HepG2 (cell line): ENCODE results near the gene ADAM15. TPM values are rescaled to one million over a fixed set of nuclear protein-coding genes. Genes with fewer than 3 reads are reported as not detected.

Experiments used
- AHR ChIP-seq: IDR thresholded peaks from 2 replicates; pipeline ENCODE4 v1.6.1; 2018; ENCODE audit warnings: missing genetic modification reagents, missing compliant biosample characterization
- ATF3 ChIP-seq: sonication (generic); formaldehyde crosslinking; IDR thresholded peaks from 2 replicates; pipeline ENCODE4 v1.4.0; 2020; ENCODE audit warnings: missing genetic modification reagents
- CBX5 ChIP-seq: sonication (generic); formaldehyde crosslinking; IDR thresholded peaks from 2 replicates; pipeline ENCODE4 v1.4.0; 2020; ENCODE audit warnings: missing genetic modification reagents, borderline replicate concordance
- HOXA3 ChIP-seq: sonication (generic); formaldehyde crosslinking; IDR thresholded peaks from 2 replicates; pipeline ENCODE4 v1.5.0; 2020; ENCODE audit warnings: missing genetic modification reagents
- LRRFIP1 ChIP-seq: sonication (generic); formaldehyde crosslinking; conservative IDR thresholded peaks from 2 replicates; pipeline ENCODE4 v1.4.0; 2020; ENCODE audit warnings: missing genetic modification reagents
- NFE2L2 ChIP-seq: fragments of 150-350 bp; IDR thresholded peaks from 2 replicates; pipeline ENCODE4 v1.6.1; 2014; ENCODE audit warnings: low read length
- SCMH1 ChIP-seq: sonication (generic); formaldehyde crosslinking; IDR thresholded peaks from 2 replicates; pipeline ENCODE4 v1.9.0; 2021; ENCODE audit warnings: missing genetic modification reagents, mild to moderate bottlenecking, borderline replicate concordance
- TRIM24 ChIP-seq: sonication (generic); formaldehyde crosslinking; IDR thresholded peaks from 2 replicates; pipeline ENCODE4 v1.8.0; 2022; ENCODE audit warnings: mild to moderate bottlenecking, missing genetic modification reagents
- ZKSCAN8 ChIP-seq: IDR thresholded peaks from 2 replicates; pipeline ENCODE4 v1.6.1; 2016; ENCODE audit warnings: borderline replicate concordance, missing genetic modification reagents, missing compliant biosample characterization
- ZNF136 ChIP-seq: sonication (generic); formaldehyde crosslinking; IDR thresholded peaks from 2 replicates; pipeline ENCODE4 v1.8.1; 2022; ENCODE audit warnings: low read depth, mild to moderate bottlenecking, moderate library complexity, missing genetic modification reagents
- ZNF281 ChIP-seq: sonication (generic); formaldehyde crosslinking; IDR thresholded peaks from 2 replicates; pipeline ENCODE4 v1.4.0; 2020; ENCODE audit warnings: missing genetic modification reagents, borderline replicate concordance
- ZNF562 ChIP-seq: sonication (generic); formaldehyde crosslinking; IDR thresholded peaks from 2 replicates; pipeline ENCODE4 v1.8.0; 2022; ENCODE audit warnings: missing genetic modification reagents, borderline replicate concordance
- ZNF572 ChIP-seq: sonication (generic); formaldehyde crosslinking; IDR thresholded peaks from 2 replicates; pipeline ENCODE4 v1.5.1; 2020; ENCODE audit warnings: mild to moderate bottlenecking, missing genetic modification reagents
- ZNF737 ChIP-seq: sonication (generic); formaldehyde crosslinking; IDR thresholded peaks from 2 replicates; pipeline ENCODE4 v1.5.0; 2020; ENCODE audit warnings: missing genetic modification reagents, mild to moderate bottlenecking, borderline replicate concordance
- ZNF746 ChIP-seq: sonication (generic); formaldehyde crosslinking; IDR thresholded peaks from 2 replicates; pipeline ENCODE4 v1.8.0; 2022; ENCODE audit warnings: mild to moderate bottlenecking, missing genetic modification reagents
- polyA plus RNA-seq, 8 experiments: library from polyadenylated mRNA; depleted of rRNA in 3 of 8; stranded (reverse) in 7 of 8; unstranded in 1 of 8; fragments of >200 nt; fragmentation: Illumina TruSeq in 4 of 8; extraction: Trizol in 4 of 8; gene quantifications; 2 replicates each; pipeline versions ENCODE4 v1.2.1 to v1.2.3, GENCODE V29; 2011 to 2016; ENCODE audit warnings: low read depth in 4 of 8, missing spikeins in 1 of 8, mixed read lengths in 1 of 8; ENCODE audit not compliant: insufficient read depth in 1 of 8
- total RNA-seq, 5 experiments: library from RNA; depleted of rRNA; stranded (reverse); fragments of >200 nt; fragmentation: Illumina TruSeq; extraction: Trizol; gene quantifications; 2 replicates each; pipeline ENCODE4 v1.2.3, GENCODE V29; 2016; ENCODE audit warnings: low read depth in 1 of 5
- TF ChIP-seq, protein P1 (sequence below): conservative IDR thresholded peaks from 2 replicates; pipeline ENCODE4 v1.6.1; 2018; ENCODE audit warnings: missing genetic modification reagents
- TF ChIP-seq, protein P2 (sequence below): sonication (generic); IDR thresholded peaks from 2 replicates; pipeline ENCODE4 v1.6.1; 2016; ENCODE audit warnings: low read depth, borderline replicate concordance
- TF ChIP-seq, protein P3 (sequence below): sonication (generic); formaldehyde crosslinking; IDR thresholded peaks from 2 replicates; pipeline ENCODE4 v1.5.1; 2020; ENCODE audit warnings: mild to moderate bottlenecking, missing genetic modification reagents, moderate library complexity
- TF ChIP-seq, protein P4 (sequence below): IDR thresholded peaks from 2 replicates; pipeline ENCODE4 v1.6.1; 2016; ENCODE audit warnings: control low read depth

ADAM15 gene
- total and polyA plus RNA-seq, 2 of the 13 experiments (the other 11 are each of a cell fraction or from before 2014, with no cell fraction given): 17.9 to 25.6 TPM

- TF ChIP-seq ATF3 (CRISPR knock-in tag) (no peak), CBX5 (CRISPR knock-in tag) (no peak), ZNF562 (CRISPR knock-in tag) (no peak), AHR (CRISPR knock-in tag) (no peak), NFE2L2 (no peak), ZNF746 (no peak), ZNF737 (CRISPR knock-in tag) (0 out of 2 replicates have a peak, but pooled peaks have one; percentile 79), TRIM24 (CRISPR knock-in tag) (no peak), HOXA3 (CRISPR knock-in tag) (no peak), ZNF281 (CRISPR knock-in tag) (peak; percentile 62), SCMH1 (CRISPR knock-in tag) (no peak), ZNF572 (CRISPR knock-in tag) (no peak), ZKSCAN8 (CRISPR knock-in tag) (no peak), ZNF136 (CRISPR knock-in tag) (no peak), LRRFIP1 (no peak)
- TF ChIP-seq, protein P1, sequence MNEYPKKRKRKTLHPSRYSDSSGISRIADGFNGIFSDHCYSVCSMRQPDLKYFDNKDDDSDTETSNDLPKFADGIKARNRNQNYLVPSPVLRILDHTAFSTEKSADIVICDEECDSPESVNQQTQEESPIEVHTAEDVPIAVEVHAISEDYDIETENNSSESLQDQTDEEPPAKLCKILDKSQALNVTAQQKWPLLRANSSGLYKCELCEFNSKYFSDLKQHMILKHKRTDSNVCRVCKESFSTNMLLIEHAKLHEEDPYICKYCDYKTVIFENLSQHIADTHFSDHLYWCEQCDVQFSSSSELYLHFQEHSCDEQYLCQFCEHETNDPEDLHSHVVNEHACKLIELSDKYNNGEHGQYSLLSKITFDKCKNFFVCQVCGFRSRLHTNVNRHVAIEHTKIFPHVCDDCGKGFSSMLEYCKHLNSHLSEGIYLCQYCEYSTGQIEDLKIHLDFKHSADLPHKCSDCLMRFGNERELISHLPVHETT (CRISPR knock-in tag): no peak
- TF ChIP-seq, protein P2, sequence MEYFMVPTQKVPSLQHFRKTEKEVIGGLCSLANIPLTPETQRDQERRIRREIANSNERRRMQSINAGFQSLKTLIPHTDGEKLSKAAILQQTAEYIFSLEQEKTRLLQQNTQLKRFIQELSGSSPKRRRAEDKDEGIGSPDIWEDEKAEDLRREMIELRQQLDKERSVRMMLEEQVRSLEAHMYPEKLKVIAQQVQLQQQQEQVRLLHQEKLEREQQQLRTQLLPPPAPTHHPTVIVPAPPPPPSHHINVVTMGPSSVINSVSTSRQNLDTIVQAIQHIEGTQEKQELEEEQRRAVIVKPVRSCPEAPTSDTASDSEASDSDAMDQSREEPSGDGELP: no peak
- TF ChIP-seq, protein P3, sequence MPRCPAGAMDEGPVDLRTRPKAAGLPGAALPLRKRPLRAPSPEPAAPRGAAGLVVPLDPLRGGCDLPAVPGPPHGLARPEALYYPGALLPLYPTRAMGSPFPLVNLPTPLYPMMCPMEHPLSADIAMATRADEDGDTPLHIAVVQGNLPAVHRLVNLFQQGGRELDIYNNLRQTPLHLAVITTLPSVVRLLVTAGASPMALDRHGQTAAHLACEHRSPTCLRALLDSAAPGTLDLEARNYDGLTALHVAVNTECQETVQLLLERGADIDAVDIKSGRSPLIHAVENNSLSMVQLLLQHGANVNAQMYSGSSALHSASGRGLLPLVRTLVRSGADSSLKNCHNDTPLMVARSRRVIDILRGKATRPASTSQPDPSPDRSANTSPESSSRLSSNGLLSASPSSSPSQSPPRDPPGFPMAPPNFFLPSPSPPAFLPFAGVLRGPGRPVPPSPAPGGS (CRISPR knock-in tag): no peak
- TF ChIP-seq, protein P4, sequence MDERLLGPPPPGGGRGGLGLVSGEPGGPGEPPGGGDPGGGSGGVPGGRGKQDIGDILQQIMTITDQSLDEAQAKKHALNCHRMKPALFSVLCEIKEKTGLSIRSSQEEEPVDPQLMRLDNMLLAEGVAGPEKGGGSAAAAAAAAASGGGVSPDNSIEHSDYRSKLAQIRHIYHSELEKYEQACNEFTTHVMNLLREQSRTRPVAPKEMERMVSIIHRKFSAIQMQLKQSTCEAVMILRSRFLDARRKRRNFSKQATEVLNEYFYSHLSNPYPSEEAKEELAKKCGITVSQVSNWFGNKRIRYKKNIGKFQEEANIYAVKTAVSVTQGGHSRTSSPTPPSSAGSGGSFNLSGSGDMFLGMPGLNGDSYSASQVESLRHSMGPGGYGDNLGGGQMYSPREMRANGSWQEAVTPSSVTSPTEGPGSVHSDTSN (CRISPR knock-in tag): peak; percentile 89
Observed at GRCh38 chr1:155001675-155002463, 49.2 kb upstream of the ADAM15 start (continued).
